ENCODE data around the gene TOX2. TPM values are rescaled to one million over a fixed set of nuclear protein-coding genes. Genes with fewer than 3 reads are reported as not detected.

TOX2 gene
- total RNA-seq, 1 donor from 2014 or later: not detected

DNA sequence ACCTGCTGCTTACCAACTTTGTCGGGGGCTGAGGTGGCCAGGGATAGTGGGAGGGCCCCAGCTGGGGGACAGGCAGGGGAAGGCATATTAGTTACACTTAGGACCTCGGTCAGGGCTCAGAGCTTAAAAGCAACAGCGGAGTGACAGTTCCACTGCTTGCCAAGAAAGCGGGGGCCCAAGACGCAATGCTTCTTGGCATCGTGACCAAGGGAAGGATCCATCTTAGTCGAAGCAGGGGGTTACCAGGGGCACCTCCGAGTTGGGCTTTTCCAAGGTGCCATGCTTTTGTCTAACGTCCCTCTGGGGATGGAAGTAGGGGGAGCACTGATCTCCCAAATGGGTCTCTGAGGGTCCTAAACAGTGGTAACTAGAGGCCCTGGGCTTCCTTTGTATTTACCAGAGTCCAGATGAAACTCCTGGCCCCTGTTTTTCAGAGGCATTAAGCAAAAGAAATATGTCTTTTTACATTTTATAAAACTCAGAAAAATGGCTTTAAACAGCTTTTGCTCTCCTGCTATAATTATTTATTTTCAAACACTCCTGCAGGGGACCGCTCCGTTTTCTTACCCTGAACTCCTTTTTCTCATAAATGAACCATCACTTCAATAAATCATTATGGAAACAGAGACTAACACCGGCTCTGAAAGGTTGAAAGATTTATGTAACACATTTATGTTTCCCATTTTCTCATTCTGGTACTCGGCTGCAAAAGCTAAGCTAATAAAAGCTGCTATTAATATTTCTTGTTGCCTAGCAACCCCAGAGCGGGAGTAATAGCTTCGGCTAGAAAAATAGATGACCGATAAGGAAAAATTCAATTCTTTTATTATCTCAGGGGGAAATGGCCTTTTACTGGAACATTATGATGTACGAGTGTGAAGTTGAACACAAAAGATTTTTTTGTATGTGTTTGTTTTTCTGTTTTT lies 100.4 kb downstream of the TOX2 start:
- TF ChIP-seq, protein P1, sequence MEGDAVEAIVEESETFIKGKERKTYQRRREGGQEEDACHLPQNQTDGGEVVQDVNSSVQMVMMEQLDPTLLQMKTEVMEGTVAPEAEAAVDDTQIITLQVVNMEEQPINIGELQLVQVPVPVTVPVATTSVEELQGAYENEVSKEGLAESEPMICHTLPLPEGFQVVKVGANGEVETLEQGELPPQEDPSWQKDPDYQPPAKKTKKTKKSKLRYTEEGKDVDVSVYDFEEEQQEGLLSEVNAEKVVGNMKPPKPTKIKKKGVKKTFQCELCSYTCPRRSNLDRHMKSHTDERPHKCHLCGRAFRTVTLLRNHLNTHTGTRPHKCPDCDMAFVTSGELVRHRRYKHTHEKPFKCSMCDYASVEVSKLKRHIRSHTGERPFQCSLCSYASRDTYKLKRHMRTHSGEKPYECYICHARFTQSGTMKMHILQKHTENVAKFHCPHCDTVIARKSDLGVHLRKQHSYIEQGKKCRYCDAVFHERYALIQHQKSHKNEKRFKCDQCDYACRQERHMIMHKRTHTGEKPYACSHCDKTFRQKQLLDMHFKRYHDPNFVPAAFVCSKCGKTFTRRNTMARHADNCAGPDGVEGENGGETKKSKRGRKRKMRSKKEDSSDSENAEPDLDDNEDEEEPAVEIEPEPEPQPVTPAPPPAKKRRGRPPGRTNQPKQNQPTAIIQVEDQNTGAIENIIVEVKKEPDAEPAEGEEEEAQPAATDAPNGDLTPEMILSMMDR (IDR thresholded peaks at IDR 0.05; ENCODE audit: insufficient read depth, low read length, severe bottlenecking): no peak
- FAIRE-seq: no peak
- H3K27me3 ChIP-seq (ENCODE audit: control insufficient read depth, insufficient read depth, low read length): no peaks in the 10 kb centered on the region
- no peak overlapping the region for H3K4me3 ChIP-seq (ENCODE audit: low read depth, low read length)
- no peak for DNase-seq (ENCODE audit: low read depth)
- no peaks in the 10 kb centered on the region for H3K36me3 ChIP-seq (ENCODE audit: control insufficient read depth, insufficient read depth, low read length)

DNA sequence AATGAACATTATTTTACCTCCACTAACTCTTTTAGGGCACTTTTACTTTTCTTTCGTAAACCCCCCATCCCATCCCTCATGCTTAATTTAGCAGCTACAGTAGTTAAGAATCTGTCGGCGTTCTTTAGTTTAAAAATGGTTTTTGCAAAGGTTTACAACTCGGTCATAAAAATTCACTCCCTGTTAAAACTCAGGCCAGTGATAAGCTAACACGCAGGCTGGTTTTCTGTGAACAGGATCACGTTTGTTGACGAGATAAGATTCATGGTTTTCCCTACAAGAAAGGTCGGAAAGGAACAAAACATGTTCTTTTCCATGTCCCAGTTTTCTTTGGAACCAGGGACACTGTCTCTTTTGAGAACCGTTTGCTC lies 101.1 kb downstream of the TOX2 start:
- no peaks in the 10 kb centered on the region for H3K36me3 ChIP-seq (ENCODE audit: control insufficient read depth, insufficient read depth, low read length)
- TF ChIP-seq, protein P1 (IDR thresholded peaks at IDR 0.05; ENCODE audit: insufficient read depth, low read length, severe bottlenecking): no peak
- FAIRE-seq: no peak
- H3K4me3 ChIP-seq (ENCODE audit: low read depth, low read length): no peak overlapping the region
- DNase-seq (ENCODE audit: low read depth): no peak
- H3K27me3 ChIP-seq (ENCODE audit: control insufficient read depth, insufficient read depth, low read length): no peaks in the 10 kb centered on the region

DNA sequence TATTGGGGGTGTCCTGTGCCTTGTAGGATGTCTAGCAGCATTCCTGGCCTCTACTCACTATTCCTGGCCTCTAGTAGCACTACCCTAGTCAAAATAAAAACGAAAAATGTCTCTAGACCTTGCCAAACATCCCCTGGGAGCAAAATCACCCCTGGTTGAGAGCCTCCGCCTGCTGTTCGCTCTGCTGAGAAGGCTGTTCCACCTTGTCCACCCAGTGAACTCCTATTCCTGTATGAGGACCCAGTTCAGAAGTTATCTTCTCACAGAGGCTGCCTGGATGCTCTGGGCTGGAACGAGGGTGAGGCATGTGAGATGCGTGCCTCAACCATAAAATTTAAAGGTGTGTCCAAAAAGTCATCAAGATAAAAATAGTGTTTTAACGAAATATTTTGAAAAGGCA lies 101.9 kb downstream of the TOX2 start:
- DNase-seq (ENCODE audit: low read depth): no peak
- no peak for FAIRE-seq
- TF ChIP-seq, protein P1 (IDR thresholded peaks at IDR 0.05; ENCODE audit: insufficient read depth, low read length, severe bottlenecking): no peak
- Histone ChIP-seq H3K27me3 (ENCODE audit: control insufficient read depth, insufficient read depth, low read length) (no peaks in the 10 kb centered on the region), H3K4me3 (ENCODE audit: low read depth, low read length) (no peak overlapping the region), H3K36me3 (ENCODE audit: control insufficient read depth, insufficient read depth, low read length) (no peaks in the 10 kb centered on the region)

DNA sequence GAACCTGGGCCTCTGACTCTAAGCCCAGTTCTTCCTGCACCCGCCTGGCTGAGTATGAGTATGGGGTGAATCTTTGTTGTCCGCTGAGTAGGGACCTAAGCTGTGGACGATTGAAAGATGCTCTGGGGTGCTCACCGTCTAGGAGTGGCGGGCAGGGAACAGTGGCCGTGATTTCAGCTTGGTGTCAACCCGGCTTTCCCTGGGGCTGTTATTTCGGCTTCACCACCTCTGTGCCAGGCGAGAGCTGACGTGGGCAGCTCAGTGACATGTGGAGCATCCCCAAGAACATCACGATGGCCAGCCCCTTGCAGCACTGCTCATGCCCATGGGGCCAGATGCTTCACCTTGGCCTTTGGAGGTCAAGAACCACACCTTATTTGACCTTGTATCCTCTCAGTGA lies 102.6 kb downstream of the TOX2 start:
- H3K4me3 ChIP-seq (ENCODE audit: low read depth, low read length): no peak overlapping the region
- FAIRE-seq: no peak
- no peak for DNase-seq (ENCODE audit: low read depth)
- no peaks in the 10 kb centered on the region for H3K36me3 ChIP-seq (ENCODE audit: control insufficient read depth, insufficient read depth, low read length)
- H3K27me3 ChIP-seq (ENCODE audit: control insufficient read depth, insufficient read depth, low read length): no peaks in the 10 kb centered on the region
- TF ChIP-seq, protein P1 (IDR thresholded peaks at IDR 0.05; ENCODE audit: insufficient read depth, low read length, severe bottlenecking): no peak

DNA sequence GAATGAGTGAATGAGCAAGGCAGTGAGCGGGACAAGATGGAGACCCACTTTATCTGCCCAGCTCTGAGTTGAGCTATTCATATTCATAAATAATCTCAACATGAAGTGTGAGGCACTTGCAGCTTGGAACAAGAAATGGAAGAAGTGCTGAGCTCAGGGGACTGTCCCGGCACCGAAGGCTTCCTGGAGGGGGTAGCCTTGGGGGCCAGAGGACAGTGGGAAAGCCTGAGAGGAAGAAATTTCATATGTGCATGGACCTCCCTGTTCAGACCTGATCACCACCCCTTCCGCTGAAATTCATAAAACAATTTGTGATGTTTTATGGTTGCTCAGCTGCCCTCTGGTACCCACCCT lies 103.2 kb downstream of the TOX2 start:
- Histone ChIP-seq H3K36me3 (ENCODE audit: control insufficient read depth, insufficient read depth, low read length) (no peaks in the 10 kb centered on the region), H3K4me3 (ENCODE audit: low read depth, low read length) (no peak overlapping the region), H3K27me3 (ENCODE audit: control insufficient read depth, insufficient read depth, low read length) (no peaks in the 10 kb centered on the region)
- FAIRE-seq (no peak), DNase-seq (ENCODE audit: low read depth) (no peak)
- TF ChIP-seq, protein P1 (IDR thresholded peaks at IDR 0.05; ENCODE audit: insufficient read depth, low read length, severe bottlenecking): no peak

Measured in bronchial epithelial cell (primary cell).